HEK293 (cell line): ENCODE measurements around the gene LAMB1.

ENCODE experiments used
- CTCF ChIA-PET: fragments of 350-600 bp; formaldehyde crosslinking; extraction: SDS; loops from one replicate; lab custom pipeline; 2021; ENCODE audit warnings: antibody characterized with exemption; lab: Yijun Ruan, JAX
- POLR2A ChIA-PET: fragments of 300-600 bp; formaldehyde crosslinking; extraction: SDS; loops from one replicate; lab custom pipeline; 2020; ENCODE audit warnings: antibody characterized with exemption, inconsistent platforms; lab: Yijun Ruan, JAX
- H3K27ac ChIP-seq: fragments of 200-500 bp; sonication (Bioruptor generic); 2 replicates; pipeline ENCODE4 v1.5.1; 2014; ENCODE audit warnings: low read depth, low read length, control low read depth, inconsistent platforms; ENCODE audit errors: extremely low read depth
- H3K36me3 ChIP-seq, 2 experiments: fragments of 200-500 bp in 1 of 2; sonication (Bioruptor generic) in 1 of 2; 1 replicate in 1 of 2; 2 replicates in 1 of 2; pipeline ENCODE4 v1.5.1; 2014 to 2017; ENCODE audit warnings: inconsistent platforms in 2 of 2, low read length in 2 of 2; ENCODE audit not compliant: control insufficient read depth in 2 of 2, insufficient read depth in 1 of 2
- H3K4me1 ChIP-seq: fragments of 200-500 bp; sonication (Bioruptor generic); 2 replicates; pipeline ENCODE4 v1.5.1; 2014; ENCODE audit warnings: mild to moderate bottlenecking, low read length, inconsistent platforms; ENCODE audit not compliant: control insufficient read depth, insufficient read depth
- H3K4me3 ChIP-seq: 2 replicates; pipeline ENCODE4 v1.5.1; 2011; ENCODE audit warnings: low read depth, mild to moderate bottlenecking, control low read depth, low read length, moderate library complexity
- H3K9me3 ChIP-seq: fragments of 200-500 bp; sonication (Bioruptor generic); 2 replicates; pipeline ENCODE4 v1.5.1; 2014; ENCODE audit warnings: low read depth, low read length, inconsistent platforms; ENCODE audit not compliant: control insufficient read depth, insufficient read depth
- PRDM1 ChIP-seq: fragments of 450-650 bp; formaldehyde crosslinking; IDR thresholded peaks from 2 replicates; pipeline ENCODE4; 2016; ENCODE audit warnings: missing biosample characterization, missing genetic modification characterization
- SCRT2 ChIP-seq: fragments of 450-650 bp; formaldehyde crosslinking; IDR thresholded peaks from 2 replicates; pipeline ENCODE4 v1.5.1; 2016; ENCODE audit warnings: missing biosample characterization, missing genetic modification characterization
- SETDB1 ChIP-seq: IDR thresholded peaks from one replicate; pipeline ENCODE4 v1.6.1; 2017; ENCODE audit warnings: mild to moderate bottlenecking, low read length, moderate library complexity, mixed read lengths; ENCODE audit not compliant: insufficient read length
- ZFHX2 ChIP-seq: fragments of 450-650 bp; formaldehyde crosslinking; conservative IDR thresholded peaks from 2 replicates; pipeline ENCODE4 v1.5.1; 2016; ENCODE audit warnings: missing biosample characterization, missing genetic modification characterization
- ZNF148 ChIP-seq: fragments of 450-650 bp; formaldehyde crosslinking; IDR thresholded peaks from 2 replicates; pipeline ENCODE4 v1.5.0; 2017; ENCODE audit warnings: missing biosample characterization, missing genetic modification characterization, borderline replicate concordance
- ZNF221 ChIP-seq: fragments of 450-650 bp; formaldehyde crosslinking; IDR thresholded peaks from 2 replicates; pipeline ENCODE4 v1.5.1; 2017; ENCODE audit warnings: missing biosample characterization, missing genetic modification characterization, borderline replicate concordance
- ZNF530 ChIP-seq: fragments of 450-650 bp; formaldehyde crosslinking; IDR thresholded peaks from 2 replicates; pipeline ENCODE4 v1.5.1; 2016; ENCODE audit warnings: low read depth, missing biosample characterization, missing genetic modification characterization
- ZNF654 ChIP-seq: fragments of 450-650 bp; formaldehyde crosslinking; IDR thresholded peaks from 2 replicates; pipeline ENCODE4 v1.5.1; 2016; ENCODE audit warnings: low read depth, missing biosample characterization, missing genetic modification characterization
- TF ChIP-seq, protein P1 (sequence below): fragments of 450-650 bp; formaldehyde crosslinking; IDR thresholded peaks from 2 replicates; pipeline ENCODE4 v1.5.1; 2016; ENCODE audit warnings: missing biosample characterization, missing genetic modification characterization

Gene LAMB1

GRCh38 chr7:107933386-107934013 lies 69.5 kb downstream of the LAMB1 start:
- no peak overlapping the region for H3K4me3 ChIP-seq
- ChIA-PET CTCF (interaction anchor here (0.6 to 1.5 kb wide), 2 partner anchors 50 to 212 kb away, joined by 3 to 11 read pairs; no protein-coding TSS in a partner anchor), POLR2A (no interaction called here)
- no peaks in the 10 kb centered on the region for H3K4me1 ChIP-seq
- no peak overlapping the region for H3K27ac ChIP-seq
- H3K36me3 ChIP-seq = peaks cover 26 to 57% of the 10 kb centered on the region in 2 experiments
- no peak for TF ChIP-seq ZNF221 (tag by site-specific recombination)
- peak; percentile 76 for TF ChIP-seq ZFHX2 (tag by site-specific recombination)
- no peaks in the 10 kb centered on the region for H3K9me3 ChIP-seq

- peak; percentile 47 for TF ChIP-seq SCRT2 (tag by site-specific recombination)
- TF ChIP-seq ZNF654 (tag by site-specific recombination) = no peak
- CTCF ChIA-PET = interaction anchor here (0.6 to 0.9 kb wide), 2 partner anchors 132 to 549 kb away, joined by 3 read pairs; no protein-coding TSS in a partner anchor
- Histone ChIP-seq H3K9me3 (no peaks in the 10 kb centered on the region), H3K27ac (no peak overlapping the region), H3K36me3 (peaks cover 28 to 62% of the 10 kb centered on the region in 2 experiments), H3K4me3 (no peak overlapping the region), H3K4me1 (no peaks in the 10 kb centered on the region)
- POLR2A ChIA-PET = no interaction called here
Observed at GRCh38 chr7:107932805-107933204, 70.2 kb downstream of the LAMB1 start.

- Histone ChIP-seq H3K36me3 (peaks cover 32 to 68% of the 10 kb centered on the region in 2 experiments), H3K4me3 (no peak overlapping the region), H3K27ac (no peak overlapping the region)
- TF ChIP-seq ZNF148 (tag by site-specific recombination) = no peak
- TF ChIP-seq, protein P1, sequence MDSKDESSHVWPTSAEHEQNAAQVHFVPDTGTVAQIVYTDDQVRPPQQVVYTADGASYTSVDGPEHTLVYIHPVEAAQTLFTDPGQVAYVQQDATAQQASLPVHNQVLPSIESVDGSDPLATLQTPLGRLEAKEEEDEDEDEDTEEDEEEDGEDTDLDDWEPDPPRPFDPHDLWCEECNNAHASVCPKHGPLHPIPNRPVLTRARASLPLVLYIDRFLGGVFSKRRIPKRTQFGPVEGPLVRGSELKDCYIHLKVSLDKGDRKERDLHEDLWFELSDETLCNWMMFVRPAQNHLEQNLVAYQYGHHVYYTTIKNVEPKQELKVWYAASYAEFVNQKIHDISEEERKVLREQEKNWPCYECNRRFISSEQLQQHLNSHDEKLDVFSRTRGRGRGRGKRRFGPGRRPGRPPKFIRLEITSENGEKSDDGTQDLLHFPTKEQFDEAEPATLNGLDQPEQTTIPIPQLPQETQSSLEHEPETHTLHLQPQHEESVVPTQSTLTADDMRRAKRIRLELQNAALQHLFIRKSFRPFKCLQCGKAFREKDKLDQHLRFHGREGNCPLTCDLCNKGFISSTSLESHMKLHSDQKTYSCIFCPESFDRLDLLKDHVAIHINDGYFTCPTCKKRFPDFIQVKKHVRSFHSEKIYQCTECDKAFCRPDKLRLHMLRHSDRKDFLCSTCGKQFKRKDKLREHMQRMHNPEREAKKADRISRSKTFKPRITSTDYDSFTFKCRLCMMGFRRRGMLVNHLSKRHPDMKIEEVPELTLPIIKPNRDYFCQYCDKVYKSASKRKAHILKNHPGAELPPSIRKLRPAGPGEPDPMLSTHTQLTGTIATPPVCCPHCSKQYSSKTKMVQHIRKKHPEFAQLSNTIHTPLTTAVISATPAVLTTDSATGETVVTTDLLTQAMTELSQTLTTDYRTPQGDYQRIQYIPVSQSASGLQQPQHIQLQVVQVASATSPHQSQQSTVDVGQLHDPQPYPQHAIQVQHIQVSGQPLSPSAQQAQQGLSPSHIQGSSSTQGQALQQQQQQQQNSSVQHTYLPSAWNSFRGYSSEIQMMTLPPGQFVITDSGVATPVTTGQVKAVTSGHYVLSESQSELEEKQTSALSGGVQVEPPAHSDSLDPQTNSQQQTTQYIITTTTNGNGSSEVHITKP = no peak
- TF ChIP-seq ZNF530 = no peak
- no peak for TF ChIP-seq SETDB1
- 0 out of 2 replicates have a peak, but pooled peaks have one; percentile 28 for TF ChIP-seq PRDM1 (tag by site-specific recombination)
- TF ChIP-seq, all 188 proteins: peak for 1
- Histone ChIP-seq H3K4me1 (no peaks in the 10 kb centered on the region), H3K9me3 (no peaks in the 10 kb centered on the region)
- ChIA-PET CTCF (interaction anchor here (0.6 to 0.9 kb wide), 3 partner anchors 133 to 548 kb away, joined by 3 read pairs; no protein-coding TSS in a partner anchor), POLR2A (no interaction called here)
Observed at GRCh38 chr7:107931740-107932515, 71.0 kb downstream of the LAMB1 start.
